Measurements from ENCODE around the gene HOXB4. TPM values are rescaled to one million over a fixed set of nuclear protein-coding genes. Genes with fewer than 3 reads are reported as not detected.

The HOXB4 gene
- total RNA-seq, 1 experiment from 2014 or later: 11.3 TPM

DNA sequence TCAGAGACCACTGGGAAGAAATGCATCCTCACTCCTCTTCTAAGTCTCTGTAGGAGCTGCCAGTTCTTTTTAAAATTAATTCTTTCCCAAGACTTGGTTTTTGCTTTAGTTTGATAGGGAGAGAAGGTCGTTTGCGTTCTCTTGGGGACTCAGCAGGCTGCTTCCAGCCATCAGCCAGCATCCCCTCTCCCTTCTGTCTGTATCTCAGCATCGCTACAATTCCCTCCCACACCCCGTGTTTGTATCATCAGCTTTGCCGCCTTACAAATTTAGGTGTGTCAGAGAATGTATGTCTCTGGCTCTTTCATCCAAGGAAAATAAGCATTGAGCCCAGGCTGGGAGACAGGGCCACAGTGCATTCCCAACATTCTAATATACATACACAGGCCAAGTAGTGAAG is 21.2 kb upstream of the HOXB4 start (continued):
- TF ChIP-seq TCF7L2 (IDR thresholded peaks at IDR 0.05; ENCODE audit: borderline replicate concordance, extremely low read depth, insufficient read depth, insufficient read length) (no peak), EZH2 (IDR thresholded peaks at IDR 0.05) (no peak), ELF1 (IDR thresholded peaks at IDR 0.05; ENCODE audit: borderline replicate concordance, low read depth) (no peak)
- TF ChIP-seq, protein P1, sequence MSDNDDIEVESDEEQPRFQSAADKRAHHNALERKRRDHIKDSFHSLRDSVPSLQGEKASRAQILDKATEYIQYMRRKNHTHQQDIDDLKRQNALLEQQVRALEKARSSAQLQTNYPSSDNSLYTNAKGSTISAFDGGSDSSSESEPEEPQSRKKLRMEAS (IDR thresholded peaks at IDR 0.05): no peak
- TF ChIP-seq, protein P2, sequence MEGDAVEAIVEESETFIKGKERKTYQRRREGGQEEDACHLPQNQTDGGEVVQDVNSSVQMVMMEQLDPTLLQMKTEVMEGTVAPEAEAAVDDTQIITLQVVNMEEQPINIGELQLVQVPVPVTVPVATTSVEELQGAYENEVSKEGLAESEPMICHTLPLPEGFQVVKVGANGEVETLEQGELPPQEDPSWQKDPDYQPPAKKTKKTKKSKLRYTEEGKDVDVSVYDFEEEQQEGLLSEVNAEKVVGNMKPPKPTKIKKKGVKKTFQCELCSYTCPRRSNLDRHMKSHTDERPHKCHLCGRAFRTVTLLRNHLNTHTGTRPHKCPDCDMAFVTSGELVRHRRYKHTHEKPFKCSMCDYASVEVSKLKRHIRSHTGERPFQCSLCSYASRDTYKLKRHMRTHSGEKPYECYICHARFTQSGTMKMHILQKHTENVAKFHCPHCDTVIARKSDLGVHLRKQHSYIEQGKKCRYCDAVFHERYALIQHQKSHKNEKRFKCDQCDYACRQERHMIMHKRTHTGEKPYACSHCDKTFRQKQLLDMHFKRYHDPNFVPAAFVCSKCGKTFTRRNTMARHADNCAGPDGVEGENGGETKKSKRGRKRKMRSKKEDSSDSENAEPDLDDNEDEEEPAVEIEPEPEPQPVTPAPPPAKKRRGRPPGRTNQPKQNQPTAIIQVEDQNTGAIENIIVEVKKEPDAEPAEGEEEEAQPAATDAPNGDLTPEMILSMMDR (IDR thresholded peaks at IDR 0.05 in 2 of 3, conservative IDR thresholded peaks at IDR 0.05 in 1 of 3; ENCODE audit: borderline replicate concordance in 1 of 3, insufficient read depth in 1 of 3, low read depth in 2 of 3, low read length in 2 of 3): no peak

DNA sequence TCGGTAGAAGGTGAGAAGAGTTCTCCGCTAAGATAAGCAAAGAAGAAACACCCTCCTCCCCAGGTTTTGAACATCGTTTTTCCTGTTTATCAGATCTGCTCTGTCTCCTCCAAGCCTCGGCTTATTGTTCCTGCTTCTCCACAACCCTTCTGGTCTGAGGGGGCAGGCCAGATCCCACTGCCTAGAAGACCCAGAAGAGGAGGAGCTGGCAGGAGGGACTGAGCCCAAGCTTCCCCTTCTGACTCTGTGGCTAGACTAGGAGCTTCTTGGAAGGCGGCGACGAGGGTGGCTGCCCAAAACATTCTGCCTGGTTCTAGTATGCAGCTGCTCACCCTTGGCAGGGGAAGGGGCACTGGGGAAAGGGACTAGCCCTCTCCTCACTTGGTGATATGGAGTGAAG is 20.6 kb upstream of the HOXB4 start:
- H3K27ac ChIP-seq (ENCODE audit: low read depth, low read length): no peak overlapping the region

More for the DNA sequence above, 20.6 kb upstream of the HOXB4 start:
- Histone ChIP-seq H2AFZ (ENCODE audit: low read depth, low read length, poor library complexity, severe bottlenecking) (no peak overlapping the region), H3K9me3 (ENCODE audit: control insufficient read depth in 1 of 2, insufficient read depth in 1 of 2, low read depth in 1 of 2, low read length in 2 of 2) (no peaks in the 10 kb centered on the region), H3K4me2 (ENCODE audit: low read length) (no peak overlapping the region), H3K79me2 (ENCODE audit: insufficient read depth, low read length) (peaks cover 100% of the 10 kb centered on the region), H3K4me1 (ENCODE audit: control insufficient read depth in 1 of 2, insufficient read depth in 2 of 2, low read length in 2 of 2) (peaks cover 23 to 32% of the 10 kb centered on the region in 2 experiments), H3K36me3 (ENCODE audit: control insufficient read depth in 1 of 2, insufficient read depth in 2 of 2, low read length in 2 of 2) (peaks cover 26 to 27% of the 10 kb centered on the region in 2 experiments; a peak in 3 of 4 replicates), H3K9me2 (ENCODE audit: insufficient read depth) (no peaks in the 10 kb centered on the region), H4K20me1 (ENCODE audit: insufficient read depth) (peaks cover 4% of the 10 kb centered on the region; the same call in 1 of the 2 replicates), H3K9ac (ENCODE audit: low read length) (no peak overlapping the region), H3K27me3 (ENCODE audit: insufficient read depth, low read length) (no peaks in the 10 kb centered on the region), H3K4me3 (replicated peaks in 1 of 2; ENCODE audit: low read depth in 1 of 2, low read length in 2 of 2) (no peak overlapping the region)
- ChIA-PET POLR2A (no interaction called here), CTCF (no interaction called here), RAD21 (ENCODE audit: low non-redundant PET in 1 of 2, low total read pairs in 2 of 2, uncharacterized antibody in 2 of 2, unreplicated experiment in 2 of 2) (interaction anchor here in 1 of 2 experiments (0.6 kb wide), 1 partner anchor 16 kb away, joined by 4 read pairs; no protein-coding TSS in a partner anchor)
- no peak for DNase-seq (ENCODE audit: low read depth, low spot score)
- no peak for TF ChIP-seq SIN3A (IDR thresholded peaks at IDR 0.05; ENCODE audit: low read depth)
- no peak for ATAC-seq
- intact Hi-C loops (cut with micrococcal nuclease): no loop called here
- no TSS peak for BruUV-seq (replicated peaks)
